CD14-positive monocyte (primary cell): ENCODE measurements around the gene MGAT5. TPM values are rescaled to one million over a fixed set of nuclear protein-coding genes. Genes with fewer than 3 reads are reported as not detected.

ENCODE experiments used
- DNase-seq, 3 donors: peaks; one replicate each; pipeline ENCODE4 v3.0.0-alpha.2; 2011 to 2022
- H2AFZ ChIP-seq: 2 replicates; pipeline ENCODE4 v1.6.0; 2012; ENCODE audit warnings: mild to moderate bottlenecking, low read depth, low read length, inconsistent platforms; ENCODE audit not compliant: insufficient read depth, poor library complexity, severe bottlenecking
- H3K27ac ChIP-seq, 2 donors: 1 replicate in 1 of 2; 2 replicates in 1 of 2; pipeline ENCODE4 v1.5.1; 2012 to 2013; ENCODE audit warnings: low read length in 2 of 2, control low read depth in 1 of 2, inconsistent platforms in 1 of 2, low read depth in 1 of 2, mild to moderate bottlenecking in 1 of 2
- H3K27me3 ChIP-seq, 2 donors: one replicate each; pipeline versions ENCODE4 v1.6.0 to v1.6.1; 2011 to 2013; ENCODE audit warnings: low read length in 2 of 2; ENCODE audit not compliant: control insufficient read depth in 2 of 2, insufficient read depth in 2 of 2
- H3K36me3 ChIP-seq, 2 donors: replicated peaks in 1 of 2; 1 replicate in 1 of 2; 2 replicates in 1 of 2; pipeline versions ENCODE4 v1.5.1 to v1.6.1; 2012 to 2013; ENCODE audit warnings: low read length in 2 of 2, control low read depth in 1 of 2, inconsistent platforms in 1 of 2, mild to moderate bottlenecking in 1 of 2; ENCODE audit not compliant: insufficient read depth in 2 of 2, control insufficient read depth in 1 of 2
- H3K4me1 ChIP-seq, 2 donors: 1 replicate in 1 of 2; 2 replicates in 1 of 2; pipeline versions ENCODE4 v1.5.1 to v1.6.1; 2012 to 2013; ENCODE audit warnings: low read length in 2 of 2, control low read depth in 1 of 2, inconsistent platforms in 1 of 2, mild to moderate bottlenecking in 1 of 2, moderate library complexity in 1 of 2; ENCODE audit not compliant: insufficient read depth in 2 of 2, control insufficient read depth in 1 of 2
- H3K4me2 ChIP-seq: replicated peaks from 2 replicates; pipeline ENCODE3; 2012; ENCODE audit warnings: low read length, moderate library complexity, mild to moderate bottlenecking; ENCODE audit not compliant: poor library complexity, severe bottlenecking; ENCODE audit errors: extremely low read depth
- H3K4me3 ChIP-seq, 3 experiments: fragments of 200-600 bp in 1 of 3; sonication (generic) in 1 of 3; replicated peaks in 1 of 3; 1 replicate in 2 of 3; 2 replicates in 1 of 3; pipeline ENCODE4 v1.5.1; 2011 to 2013; ENCODE audit warnings: low read length in 3 of 3, mild to moderate bottlenecking in 3 of 3, control low read depth in 2 of 3, low read depth in 2 of 3, inconsistent platforms in 1 of 3, moderate library complexity in 1 of 3
- H3K79me2 ChIP-seq: 2 replicates; pipeline ENCODE4 v1.6.0; 2012; ENCODE audit warnings: mild to moderate bottlenecking, control low read depth, inconsistent platforms, low read length, moderate library complexity; ENCODE audit not compliant: insufficient read depth
- H3K9ac ChIP-seq: 2 replicates; pipeline ENCODE4 v1.6.0; 2017; ENCODE audit warnings: low read length, mild to moderate bottlenecking; ENCODE audit not compliant: insufficient read depth, poor library complexity, severe bottlenecking
- H3K9me3 ChIP-seq, 2 donors: replicated peaks in 1 of 2; 1 replicate in 1 of 2; 2 replicates in 1 of 2; pipeline versions ENCODE4 v1.5.1 to v1.6.1; 2012 to 2013; ENCODE audit warnings: low read length in 2 of 2, control low read depth in 1 of 2; ENCODE audit not compliant: control insufficient read depth in 1 of 2, insufficient read depth in 1 of 2
- H4K20me1 ChIP-seq: 2 replicates; pipeline ENCODE4 v1.6.0; 2012; ENCODE audit warnings: mild to moderate bottlenecking, low read length, control low read depth, moderate library complexity; ENCODE audit not compliant: insufficient read depth
- H3K27ac Mint-ChIP-seq, 7 donors: one replicate each; pipeline ENCODE4 v1.8.0; 2020; ENCODE audit warnings: mild to moderate bottlenecking in 7 of 7, mixed read lengths in 7 of 7, moderate library complexity in 6 of 7, inconsistent platforms in 2 of 7
- H3K27me3 Mint-ChIP-seq, 3 donors: one replicate each; pipeline ENCODE4 v1.8.0; 2021 to 2022; ENCODE audit warnings: low read depth in 3 of 3, mild to moderate bottlenecking in 3 of 3, mixed read lengths in 3 of 3, moderate library complexity in 3 of 3, inconsistent platforms in 1 of 3
- H3K36me3 Mint-ChIP-seq, 2 donors: one replicate each; pipeline ENCODE4 v1.8.0; 2020; ENCODE audit warnings: mixed read lengths in 2 of 2, inconsistent platforms in 1 of 2, mild to moderate bottlenecking in 1 of 2
- H3K4me1 Mint-ChIP-seq: one replicate; pipeline ENCODE4 v1.8.0; 2020; ENCODE audit warnings: mild to moderate bottlenecking, mixed read lengths
- H3K4me3 Mint-ChIP-seq, 2 donors: one replicate each; pipeline ENCODE4 v1.8.0; 2020; ENCODE audit warnings: mild to moderate bottlenecking in 2 of 2, mixed read lengths in 2 of 2, moderate library complexity in 1 of 2
- H3K9me3 Mint-ChIP-seq, 7 donors: one replicate each; pipeline ENCODE4 v1.8.0; 2020 to 2022; ENCODE audit warnings: mixed read lengths in 7 of 7, mild to moderate bottlenecking in 6 of 7, moderate library complexity in 6 of 7, inconsistent platforms in 2 of 7
- CTCF ChIP-seq: fragments of 200-600 bp; IDR thresholded peaks from one replicate; pipeline ENCODE4 v1.8.0; 2022; ENCODE audit warnings: antibody characterized with exemption, mild to moderate bottlenecking
- WGBS: methylation state at CpG from one replicate; pipeline ENCODE4 v1.1.5; 2013; ENCODE audit warnings: missing lambda C conversion rate; ENCODE audit not compliant: insufficient coverage; 5-methylcytosine and 5-hydroxymethylcytosine counted together
- intact Hi-C, 2 donors: fragments of 100-400 bp; cut with micrococcal nuclease; formaldehyde crosslinking; loops; one replicate each; pipeline versions ENCODE4 v1.15.0 to v1.15.1; 2023
- polyA plus RNA-seq, 3 donors: library from polyadenylated mRNA; depleted of rRNA in 1 of 3; unstranded in 2 of 3; stranded (reverse) in 1 of 3; fragments of 300-500 nt in 2 of 3; fragments of >200 nt in 1 of 3; fragmentation: Illumina TruSeq in 2 of 3; gene quantifications; 1 replicate in 2 of 3; 2 replicates in 1 of 3; pipeline ENCODE4 v1.2.3, GENCODE V29; 2012 to 2021

The MGAT5 gene
- polyA plus RNA-seq, 3 donors, result 1.9 to 6.6 (median 2.4) TPM

DNA sequence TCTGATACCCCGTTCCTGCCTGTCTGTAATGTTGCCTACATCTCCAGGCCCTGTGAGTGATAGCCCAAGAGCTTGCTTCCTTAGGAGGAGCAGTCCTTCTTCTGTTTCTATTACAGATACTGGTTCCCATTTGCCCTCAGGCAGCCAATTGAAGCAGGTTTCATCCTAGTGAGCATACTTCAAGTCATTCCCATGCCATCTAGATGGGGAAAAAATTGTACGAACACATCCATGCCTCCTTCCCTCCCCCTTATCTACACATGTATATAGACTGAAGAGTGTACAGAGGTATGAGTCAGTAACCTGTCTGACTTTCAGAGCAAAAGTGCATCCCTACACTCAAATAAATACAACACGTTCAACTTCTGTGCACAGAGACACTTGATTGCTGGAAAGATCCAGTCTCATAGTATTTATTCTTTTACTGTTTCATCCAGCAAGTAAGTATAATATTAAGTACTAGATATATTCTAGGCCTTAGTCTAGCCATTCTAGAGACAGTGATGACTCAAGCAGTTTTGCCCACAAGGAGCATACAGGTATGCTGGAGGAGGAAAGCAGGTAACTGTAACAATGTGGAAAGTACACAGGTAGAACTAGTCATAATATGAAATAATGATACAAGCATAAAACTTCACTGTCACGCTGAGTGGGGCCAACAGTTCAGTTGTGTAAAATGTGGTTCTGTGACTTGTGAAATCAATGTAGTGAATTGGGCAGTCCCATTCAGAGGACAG lies 153.4 kb downstream of the MGAT5 start:
- Mint-ChIP-seq H3K4me3 (no peak overlapping the region), H3K27ac (peak overlapping the region in 2 of 7 donors; percentile 3 to 63), H3K27me3 (peaks cover 0 to 2% (median 0%) of the 10 kb centered on the region in 3 donors), H3K4me1 (peaks cover 49% of the 10 kb centered on the region), H3K9me3 (peaks cover 0 to 3% (median 0%) of the 10 kb centered on the region in 7 donors), H3K36me3 (peaks cover 32 to 49% of the 10 kb centered on the region in 2 donors)
- Histone ChIP-seq H3K4me2 (no peak overlapping the region), H2AFZ (no peak overlapping the region), H3K79me2 (no peaks in the 10 kb centered on the region), H3K4me3 (no peak overlapping the region), H3K27ac (no peak overlapping the region), H3K9me3 (no peaks in the 10 kb centered on the region), H3K9ac (no peak overlapping the region), H3K4me1 (peaks cover 12% of the 10 kb centered on the region in 2 donors), H4K20me1 (no peaks in the 10 kb centered on the region), H3K27me3 (no peaks in the 10 kb centered on the region), H3K36me3 (peaks cover 0 to 34% of the 10 kb centered on the region in 2 donors)
- WGBS, result 100% methylated on average over 1 of the region's 4 CpGs
- DNase-seq, result no peak
- no peak for TF ChIP-seq CTCF
- intact Hi-C loops, result loop anchor here in 1 of 2 donors (10.0 kb wide), 1 partner anchor 283 kb away; no protein-coding TSS in a partner anchor

GRCh38 chr2:134408386-134408785 lies 154.5 kb downstream of the MGAT5 start:
- Histone ChIP-seq H3K4me3 (no peak overlapping the region), H4K20me1 (no peaks in the 10 kb centered on the region), H2AFZ (no peak overlapping the region), H3K4me1 (peaks cover 1 to 2% of the 10 kb centered on the region in 2 donors), H3K27me3 (no peaks in the 10 kb centered on the region), H3K4me2 (no peak overlapping the region), H3K27ac (no peak overlapping the region), H3K79me2 (no peaks in the 10 kb centered on the region), H3K9me3 (no peaks in the 10 kb centered on the region), H3K9ac (no peak overlapping the region), H3K36me3 (peaks cover 2 to 39% of the 10 kb centered on the region in 2 donors)
- no peak for DNase-seq
- Mint-ChIP-seq H3K4me3 (no peak overlapping the region), H3K27me3 (peaks cover 0 to 2% (median 0%) of the 10 kb centered on the region in 3 donors), H3K9me3 (peaks cover 0 to 3% (median 0%) of the 10 kb centered on the region in 7 donors), H3K27ac (no peak overlapping the region), H3K36me3 (peaks cover 35 to 50% of the 10 kb centered on the region in 2 donors), H3K4me1 (peaks cover 38% of the 10 kb centered on the region)
- WGBS, result 7% methylated on average over 3 of the region's 3 CpGs
- no peak for TF ChIP-seq CTCF
- intact Hi-C loops, result loop anchor here in 1 of 2 donors (10.0 kb wide), 1 partner anchor 284 kb away; no protein-coding TSS in a partner anchor
